T-helper 2 cell (primary cell): ENCODE measurements around the gene PDE4D.

Experiments used
- DNase-seq, 5 experiments: peaks; one replicate each; pipeline versions ENCODE4 v3.0.0 to v3.0.0-alpha.2; 2012 to 2022

PDE4D gene

GRCh38 chr5:59838067-59838466 lies 55.5 kb downstream of the PDE4D start:
- DNase-seq: no peak

DNA sequence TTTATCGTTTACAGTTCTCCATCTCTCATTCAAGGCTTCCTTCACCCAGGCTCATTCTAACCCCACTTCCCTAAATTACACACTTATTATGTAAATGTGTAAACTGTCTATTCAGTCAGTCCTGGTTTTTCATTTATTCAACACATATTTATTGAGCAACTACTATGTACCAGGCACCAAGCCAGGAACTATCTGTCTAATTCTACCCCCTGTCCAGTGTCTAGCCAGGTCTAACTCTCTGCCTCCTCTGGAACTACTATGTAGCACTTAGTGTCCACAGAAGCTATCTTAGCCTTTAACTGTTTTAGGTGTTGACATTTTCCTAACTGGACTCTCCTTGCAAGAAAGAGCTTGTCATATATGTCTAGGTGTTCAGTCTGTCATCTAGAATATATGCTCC lies 56.5 kb downstream of the PDE4D start:
- no peak for DNase-seq

GRCh38 chr5:59835800-59836199 lies 57.7 kb downstream of the PDE4D start:
- DNase-seq: no peak

- no peak for DNase-seq
Observed at GRCh38 chr5:59833448-59833847, 60.1 kb downstream of the PDE4D start.

DNA sequence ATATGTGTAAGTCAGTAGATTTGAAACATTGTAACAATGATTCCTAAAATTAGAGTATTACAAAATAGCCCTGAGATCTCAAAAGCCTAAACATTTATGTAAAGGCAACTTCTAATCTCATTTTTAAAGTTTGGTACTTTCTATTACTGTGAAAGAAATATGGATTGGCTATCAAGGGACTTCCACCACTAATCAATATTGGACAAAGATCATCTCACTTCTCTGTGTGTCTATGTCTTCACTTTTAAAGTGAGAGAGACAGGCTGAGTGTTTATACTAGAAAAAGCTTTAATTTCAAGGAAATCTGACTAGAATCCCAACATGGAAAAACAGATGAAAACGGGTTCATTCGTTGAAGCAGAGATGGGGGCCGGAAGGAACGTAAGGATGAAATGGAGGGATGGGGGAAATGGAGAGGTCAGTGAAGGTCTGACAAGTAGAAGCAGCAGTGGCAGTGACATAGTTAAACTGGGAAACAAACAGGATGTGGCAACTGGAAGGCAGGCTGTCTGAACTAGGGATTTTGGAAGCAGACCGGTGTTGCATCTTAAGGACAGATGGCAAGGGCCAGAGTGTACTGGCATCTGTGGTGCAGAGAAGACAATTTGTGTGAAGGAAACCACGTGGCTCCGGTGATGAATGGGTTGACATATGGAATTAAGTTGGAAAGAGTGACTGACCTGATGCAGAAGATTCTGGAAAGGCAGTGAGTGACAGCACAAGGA lies 60.8 kb downstream of the PDE4D start:
- DNase-seq: no peak

DNA sequence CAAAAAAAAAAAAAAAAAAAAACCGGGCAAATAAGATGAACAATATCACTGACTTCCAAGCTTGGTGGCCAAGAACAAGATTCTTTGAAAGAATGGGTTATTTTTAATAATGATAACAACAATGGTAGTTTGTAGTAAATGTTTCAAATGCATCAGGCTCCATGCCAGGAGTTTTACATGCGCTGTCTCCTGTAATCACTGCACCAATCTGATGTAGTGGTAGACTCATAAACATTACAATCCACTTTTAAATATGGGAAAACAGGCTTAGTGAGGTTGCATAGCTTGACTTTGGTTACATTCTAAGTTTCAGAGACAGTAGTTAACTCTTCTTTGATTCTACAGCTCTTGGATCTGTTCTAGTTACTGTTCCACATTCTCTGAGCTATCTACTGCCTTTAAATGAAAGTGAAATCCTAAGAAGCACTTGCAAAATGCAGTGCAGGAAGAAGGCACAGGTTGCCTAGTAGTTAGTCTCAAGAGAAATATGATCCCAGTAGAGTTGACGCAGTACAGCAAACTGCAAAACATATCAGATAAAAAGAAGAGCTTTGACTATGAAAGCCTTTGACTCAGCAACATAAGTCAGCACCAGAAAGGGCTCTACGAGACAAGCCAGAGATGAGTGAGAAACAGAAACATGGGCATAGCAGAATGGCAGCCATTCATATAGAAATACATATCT lies 62.1 kb downstream of the PDE4D start:
- no peak for DNase-seq

DNA sequence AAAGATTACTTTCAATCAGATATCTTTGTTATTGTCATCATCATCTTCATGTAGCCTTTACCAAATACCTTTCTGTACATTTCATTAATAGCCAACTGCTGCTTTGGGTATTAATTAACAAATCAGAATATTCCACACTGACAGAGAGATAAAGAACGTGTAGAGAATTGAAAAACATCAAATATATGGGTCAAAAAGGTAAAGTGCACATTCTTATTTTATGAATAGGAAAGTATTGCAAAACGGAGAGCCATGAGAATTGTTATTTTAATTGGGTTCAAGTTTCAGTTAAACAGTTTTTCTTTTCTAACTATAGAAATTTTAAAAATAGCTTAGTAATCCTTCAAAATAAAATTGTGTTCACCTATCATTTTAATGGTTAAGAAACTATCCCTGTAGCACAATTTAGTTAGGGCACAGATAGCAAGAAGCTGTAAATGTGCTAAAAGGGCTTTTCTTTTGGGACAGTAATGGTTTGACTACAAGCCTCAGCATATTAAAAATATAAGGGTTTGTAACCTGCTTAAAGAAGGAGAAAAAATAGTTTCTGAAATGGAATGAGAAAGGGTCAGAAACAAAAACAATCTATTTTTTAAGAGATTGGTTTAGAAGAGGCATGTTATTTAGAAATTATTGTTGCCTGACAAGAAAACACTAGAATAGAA lies 62.9 kb downstream of the PDE4D start:
- DNase-seq: no peak

GRCh38 chr5:59829922-59830321 lies 63.6 kb downstream of the PDE4D start:
- no peak for DNase-seq

DNA sequence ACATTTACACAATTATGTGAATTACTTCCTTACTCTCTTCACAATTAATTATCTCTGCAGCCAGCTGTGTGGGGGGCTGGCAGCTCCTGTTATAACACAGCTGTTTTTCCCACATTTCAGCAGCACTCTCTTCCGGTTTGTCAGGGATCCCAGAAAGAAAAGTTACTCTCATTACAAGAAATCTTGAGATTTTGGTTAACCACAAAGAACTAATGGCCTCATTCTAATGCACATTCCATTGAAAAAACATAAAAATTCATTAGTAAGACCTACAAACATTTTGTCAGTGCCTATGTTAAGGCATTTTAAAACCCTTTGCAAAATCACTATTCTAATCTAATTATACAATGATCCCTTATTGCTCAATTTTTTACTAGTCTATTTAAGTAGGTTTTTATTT lies 64.1 kb downstream of the PDE4D start:
- no peak for DNase-seq

DNA sequence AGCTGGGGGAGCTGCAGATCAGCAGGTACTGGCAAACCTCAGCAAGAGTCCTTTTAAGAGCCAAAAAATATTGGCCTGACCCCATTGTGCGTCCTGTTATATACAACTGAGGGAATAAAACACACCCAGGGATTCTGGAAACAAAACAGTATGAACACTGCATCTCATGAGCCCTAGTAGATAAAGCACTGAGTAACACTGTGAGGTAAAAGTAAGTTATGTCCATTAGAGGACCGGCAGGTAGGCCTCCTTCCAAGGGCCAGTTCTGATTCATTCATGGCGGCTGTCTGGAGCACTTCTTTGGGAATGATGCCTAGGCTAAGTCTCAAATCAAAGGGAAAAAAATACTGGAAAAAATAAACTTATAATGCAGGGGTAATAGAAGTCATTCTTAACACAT lies 64.9 kb downstream of the PDE4D start:
- DNase-seq: no peak

- DNase-seq: no peak
Observed at GRCh38 chr5:59826996-59827395, 66.5 kb downstream of the PDE4D start.

DNA sequence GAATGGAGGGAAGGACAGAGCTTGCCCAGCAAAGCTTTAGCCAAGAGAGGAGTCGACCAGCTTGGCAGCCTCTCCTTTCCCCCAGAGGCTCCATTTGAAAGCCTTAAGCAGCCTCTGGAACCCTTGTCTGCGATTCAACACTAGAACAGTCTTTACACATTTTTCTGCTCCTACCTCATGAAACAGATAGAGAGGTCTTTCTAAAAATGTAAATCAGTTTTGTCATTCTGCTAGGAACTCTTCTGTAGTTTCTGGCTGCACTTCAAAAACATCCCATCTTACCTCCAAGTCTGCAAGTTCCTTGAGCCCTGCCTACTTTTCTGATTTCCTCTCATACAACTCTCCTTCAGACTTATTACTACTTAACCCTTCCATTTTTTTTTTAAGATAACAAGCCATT lies 70.1 kb downstream of the PDE4D start:
- no peak for DNase-seq

DNA sequence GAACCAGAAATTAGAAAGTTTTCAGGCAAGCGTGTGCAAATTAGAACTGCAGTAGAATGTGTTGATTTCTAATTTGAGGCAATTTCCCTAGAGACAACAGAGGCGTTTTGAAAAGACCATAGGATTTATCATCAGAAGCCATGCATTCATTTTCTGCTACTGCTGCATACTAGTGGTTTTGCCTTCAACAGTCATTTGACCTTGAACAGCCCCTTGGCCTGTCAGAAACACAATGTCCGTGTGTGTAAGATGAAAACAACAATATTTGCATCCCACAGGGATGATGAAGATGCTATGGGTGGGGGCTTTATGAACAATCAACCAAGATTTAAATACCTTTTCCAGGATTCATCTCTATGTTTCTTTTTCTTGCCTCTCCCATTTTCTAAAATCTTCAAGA lies 73.7 kb downstream of the PDE4D start:
- DNase-seq: no peak

DNA sequence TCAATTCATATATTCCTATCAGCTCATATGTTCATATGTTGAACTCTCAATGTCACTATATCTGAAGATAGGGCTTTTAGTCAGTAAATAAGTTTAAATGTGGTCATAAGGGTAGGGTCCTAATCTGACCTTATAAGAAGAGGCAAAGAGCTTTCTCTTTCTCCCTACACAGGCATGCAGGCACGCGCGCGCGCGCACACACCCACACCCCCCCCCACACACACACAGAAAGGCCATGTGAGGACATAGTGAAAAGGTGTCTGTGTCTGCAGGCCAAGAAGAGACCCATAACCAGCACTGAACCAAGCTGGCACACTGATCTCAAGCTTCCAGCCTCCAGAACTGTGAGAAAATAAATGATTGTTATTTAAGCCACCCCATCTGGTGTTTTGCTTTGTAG lies 76.0 kb downstream of the PDE4D start:
- no peak for DNase-seq

DNA sequence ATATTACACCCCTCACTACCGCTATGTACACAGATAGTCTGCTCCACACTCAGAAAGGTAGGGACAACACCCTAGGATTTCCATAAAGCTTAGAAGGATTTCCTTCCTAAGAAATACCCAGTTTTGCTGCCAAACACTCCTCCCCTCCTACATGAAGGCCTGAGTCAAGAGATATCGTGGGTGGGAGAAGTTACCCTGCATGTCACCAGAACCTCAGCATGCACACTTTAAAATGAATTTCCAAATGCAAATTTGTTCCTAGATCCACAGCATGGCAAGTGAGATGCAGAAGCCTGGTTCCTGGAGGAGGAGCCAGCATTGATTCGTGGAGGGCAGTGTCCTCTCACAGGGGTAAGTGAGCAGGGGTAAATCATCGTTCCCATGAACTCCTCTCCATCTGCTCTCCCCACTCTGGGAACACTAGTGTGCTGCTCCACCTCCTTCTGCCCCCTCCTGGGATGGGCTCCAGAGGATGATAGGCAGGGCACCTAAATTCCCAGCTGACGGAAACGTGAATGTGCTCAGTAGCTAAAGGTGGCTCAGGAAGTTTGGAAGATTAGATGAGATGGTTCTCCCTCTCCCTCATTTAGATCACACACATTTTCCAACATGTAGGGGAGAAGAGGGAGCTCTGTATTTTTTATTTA lies 76.7 kb downstream of the PDE4D start:
- no peak for DNase-seq

- no peak for DNase-seq
Observed at GRCh38 chr5:59814537-59814872, 79.0 kb downstream of the PDE4D start.

DNA sequence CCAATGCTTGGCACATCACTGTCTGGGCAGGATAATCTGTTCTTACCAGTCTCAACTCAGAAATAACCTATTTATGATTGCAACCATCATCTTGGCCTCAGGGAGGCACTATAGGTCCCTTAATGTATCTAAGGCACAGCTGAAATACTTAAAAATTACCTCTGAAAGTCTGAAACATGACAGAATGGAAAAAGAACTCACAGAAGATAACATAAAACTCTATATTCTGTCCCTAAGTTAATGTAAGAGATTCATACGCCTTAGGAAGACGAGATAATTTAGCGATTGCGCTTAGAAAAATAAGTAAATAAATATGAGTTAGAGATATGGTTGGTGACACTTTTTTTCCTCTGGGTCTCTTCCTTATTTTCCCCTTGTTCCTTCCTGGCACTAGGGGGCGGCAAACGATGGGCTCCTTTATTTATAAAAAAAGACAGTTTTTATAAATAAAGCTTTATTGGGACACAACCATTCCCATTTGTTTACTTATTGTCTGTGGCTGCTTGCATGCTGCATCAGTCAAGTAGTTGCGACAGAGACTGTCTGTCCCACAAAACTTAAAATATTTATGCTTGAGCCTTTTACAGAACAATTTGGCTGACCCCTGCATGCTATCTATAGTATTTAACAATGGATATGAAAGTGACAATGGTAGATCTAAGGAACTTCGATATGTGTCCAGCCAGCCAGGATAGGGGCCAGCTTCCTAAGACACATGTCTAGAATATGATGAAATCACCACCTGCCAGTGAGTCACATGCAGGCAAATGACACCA lies 79.6 kb downstream of the PDE4D start:
- peak in 1 of 5 experiments; percentile 34 for DNase-seq

- DNase-seq: peak; percentile 7 to 49 (median 33)
Observed at GRCh38 chr5:59810041-59810440, 83.5 kb downstream of the PDE4D start.

DNA sequence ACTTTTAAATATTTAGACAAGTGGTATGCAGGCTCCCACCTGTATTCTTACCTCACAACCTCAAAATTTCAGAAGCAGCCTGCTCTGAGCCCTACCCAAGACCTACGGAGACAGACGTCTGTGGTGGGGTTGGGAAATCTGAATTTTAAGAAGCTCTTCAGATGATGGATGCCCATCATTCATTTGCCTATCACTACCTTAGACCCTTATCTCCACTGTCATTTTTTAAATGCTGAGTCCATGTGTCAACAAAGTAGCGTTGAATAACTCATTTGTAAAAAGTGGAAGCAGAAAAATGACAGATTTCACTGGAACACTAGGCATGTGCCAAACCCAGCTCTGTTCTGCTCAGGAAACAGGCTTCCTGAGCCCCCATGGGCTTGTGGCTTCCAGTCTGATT lies 85.7 kb downstream of the PDE4D start:
- no peak for DNase-seq

- DNase-seq: no peak
Observed at GRCh38 chr5:59800347-59800893, 93.1 kb downstream of the PDE4D start.

DNA sequence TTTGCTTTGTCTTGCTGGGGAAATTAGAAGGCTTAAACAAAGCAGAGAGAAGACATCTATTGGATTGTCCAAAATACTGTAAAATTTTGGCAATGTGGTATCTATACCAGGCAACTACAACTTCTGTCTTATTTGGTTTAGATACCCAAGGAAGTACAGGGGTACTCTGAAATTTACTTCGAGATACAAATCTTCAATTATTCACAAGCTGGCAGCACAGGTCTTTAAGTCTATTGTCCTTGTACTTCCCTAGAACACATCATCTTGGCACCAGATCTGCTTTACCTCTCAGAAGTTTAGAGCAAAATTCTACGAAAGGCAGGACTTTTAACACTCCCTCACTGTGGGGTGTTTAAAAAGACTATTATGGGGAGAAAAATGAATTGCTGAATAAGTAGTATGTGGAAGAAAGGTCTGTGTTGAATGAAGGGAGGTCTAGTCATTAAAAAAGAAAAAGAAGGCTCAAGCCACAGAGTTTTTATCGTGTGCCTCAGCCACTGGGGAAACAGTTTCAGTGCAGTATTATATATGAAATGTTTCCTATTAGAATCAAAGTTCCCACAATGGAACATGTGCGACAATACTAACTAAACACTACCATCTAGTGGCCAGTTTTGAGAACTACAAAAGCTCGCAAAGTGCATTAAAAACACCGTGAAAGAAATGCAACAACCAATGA lies 93.7 kb downstream of the PDE4D start:
- DNase-seq: peak in 1 of 5 experiments; percentile 37
